Coronary artery (tissue), 2 donors: Measurements from ENCODE around the gene SPNS3.

Experiments
- DNase-seq: peaks from one replicate; pipeline ENCODE4 v3.0.0-alpha.2; 2017; ENCODE audit warnings: low spot score
- H3K27ac ChIP-seq, 2 donors: fragments of 200-600 bp; sonication (generic); one replicate each; pipeline ENCODE4 v1.5.1; 2016 to 2019
- H3K4me3 ChIP-seq: fragments of 200-600 bp; sonication (generic); 2 replicates; pipeline ENCODE4 v1.5.1; 2016; ENCODE audit warnings: mild to moderate bottlenecking, moderate library complexity
- CTCF ChIP-seq: fragments of 200-600 bp; sonication (generic); IDR thresholded peaks from one replicate; pipeline ENCODE4 v1.5.1; 2019; ENCODE audit warnings: antibody characterized with exemption

The SPNS3 gene

GRCh38 chr17:4480929-4481898 is 47.5 kb downstream of the SPNS3 start:
- no peak overlapping the region for H3K4me3 ChIP-seq
- DNase-seq, result no peak

GRCh38 chr17:4482338-4483011 is 48.7 kb downstream of the SPNS3 start:
- no peak for TF ChIP-seq CTCF
- no peak for DNase-seq
- Histone ChIP-seq H3K4me3 (no peak overlapping the region), H3K27ac (no peak overlapping the region)

More at GRCh38 chr17:4480929-4481898, 47.5 kb downstream of the SPNS3 start:
- no peak overlapping the region for H3K27ac ChIP-seq
- TF ChIP-seq CTCF, result no peak

- no peak overlapping the region for H3K27ac ChIP-seq
- no peak for TF ChIP-seq CTCF
- DNase-seq, result no peak
- no peak overlapping the region for H3K4me3 ChIP-seq
These were observed 49.5 kb downstream of the SPNS3 start for GRCh38 chr17:4483012-4483840.

- DNase-seq, result no peak
- no peak for TF ChIP-seq CTCF
- Histone ChIP-seq H3K4me3 (no peak overlapping the region), H3K27ac (no peak overlapping the region)
These were observed 52.2 kb downstream of the SPNS3 start for GRCh38 chr17:4485676-4486646.

GRCh38 chr17:4487296-4487695 is 53.6 kb downstream of the SPNS3 start:
- DNase-seq, result no peak
- no peak for TF ChIP-seq CTCF
- Histone ChIP-seq H3K27ac (no peak overlapping the region), H3K4me3 (no peak overlapping the region)
